BE2C (cell line): ENCODE results near the gene MRPL23.

Experiments
- DNase-seq: peaks from one replicate; pipeline ENCODE4 v3.0.0-alpha.2; 2020
- H3K27me3 ChIP-seq: fragments of 250-450 bp; sonication (Bioruptor Pico); 2 replicates; pipeline ENCODE4 v1.5.1; 2020; ENCODE audit warnings: mild to moderate bottlenecking
- H3K36me3 ChIP-seq: fragments of 250-450 bp; sonication (Bioruptor Pico); 2 replicates; pipeline ENCODE4 v1.5.1; 2020; ENCODE audit warnings: mild to moderate bottlenecking
- H3K4me1 ChIP-seq: fragments of 250-450 bp; sonication (Bioruptor Pico); 2 replicates; pipeline ENCODE4 v1.5.1; 2020
- H3K4me3 ChIP-seq: 2 replicates; pipeline ENCODE4 v1.5.1; 2011; ENCODE audit warnings: low read depth, low read length
- H3K9me3 ChIP-seq: fragments of 250-450 bp; sonication (Bioruptor Pico); 2 replicates; pipeline ENCODE4 v1.5.1; 2020
- CTCF ChIP-seq: IDR thresholded peaks from 2 replicates; pipeline ENCODE4 v1.5.1; 2012; ENCODE audit warnings: mild to moderate bottlenecking, low read depth, low read length

Gene MRPL23

GRCh38 chr11:1969776-1970175, 22.6 kb downstream of the MRPL23 start:
- Histone ChIP-seq H3K4me3 (no peak overlapping the region), H3K4me1 (no peaks in the 10 kb centered on the region), H3K9me3 (no peaks in the 10 kb centered on the region), H3K36me3 (no peaks in the 10 kb centered on the region), H3K27me3 (no peaks in the 10 kb centered on the region)
- no peak for TF ChIP-seq CTCF
- no peak for DNase-seq

GRCh38 chr11:1970956-1971355, 23.8 kb downstream of the MRPL23 start:
- H3K27me3 ChIP-seq = no peaks in the 10 kb centered on the region
- no peak for DNase-seq
- H3K36me3 ChIP-seq = no peaks in the 10 kb centered on the region
- H3K4me1 ChIP-seq = no peaks in the 10 kb centered on the region
- no peak for TF ChIP-seq CTCF
- H3K4me3 ChIP-seq = no peak overlapping the region
- H3K9me3 ChIP-seq = no peaks in the 10 kb centered on the region

GRCh38 chr11:1975185-1975584, 28.1 kb downstream of the MRPL23 start:
- H3K4me1 ChIP-seq = no peaks in the 10 kb centered on the region
- DNase-seq = no peak
- no peaks in the 10 kb centered on the region for H3K9me3 ChIP-seq
- H3K36me3 ChIP-seq = no peaks in the 10 kb centered on the region
- no peaks in the 10 kb centered on the region for H3K27me3 ChIP-seq
- no peak overlapping the region for H3K4me3 ChIP-seq
- no peak for TF ChIP-seq CTCF

GRCh38 chr11:1978720-1979473, 31.8 kb downstream of the MRPL23 start:
- peak; percentile 80 for DNase-seq
- no peaks in the 10 kb centered on the region for H3K9me3 ChIP-seq
- no peaks in the 10 kb centered on the region for H3K36me3 ChIP-seq
- H3K4me1 ChIP-seq = no peaks in the 10 kb centered on the region
- no peak overlapping the region for H3K4me3 ChIP-seq
- no peak for TF ChIP-seq CTCF
- H3K27me3 ChIP-seq = no peaks in the 10 kb centered on the region

GRCh38 chr11:1979607-1980006, 32.5 kb downstream of the MRPL23 start:
- no peaks in the 10 kb centered on the region for H3K4me1 ChIP-seq
- H3K36me3 ChIP-seq = no peaks in the 10 kb centered on the region
- H3K27me3 ChIP-seq = no peaks in the 10 kb centered on the region
- H3K9me3 ChIP-seq = no peaks in the 10 kb centered on the region
- H3K4me3 ChIP-seq = no peak overlapping the region
- no peak for TF ChIP-seq CTCF
- no peak for DNase-seq

- no peaks in the 10 kb centered on the region for H3K36me3 ChIP-seq
- no peaks in the 10 kb centered on the region for H3K9me3 ChIP-seq
- H3K4me1 ChIP-seq = no peaks in the 10 kb centered on the region
- no peak for DNase-seq
- H3K27me3 ChIP-seq = no peaks in the 10 kb centered on the region
- no peak overlapping the region for H3K4me3 ChIP-seq
- no peak for TF ChIP-seq CTCF
Measured at GRCh38 chr11:1982873-1983600, 35.9 kb downstream of the MRPL23 start.
